Measurements from ENCODE around the gene XIRP1.

The XIRP1 gene

DNA sequence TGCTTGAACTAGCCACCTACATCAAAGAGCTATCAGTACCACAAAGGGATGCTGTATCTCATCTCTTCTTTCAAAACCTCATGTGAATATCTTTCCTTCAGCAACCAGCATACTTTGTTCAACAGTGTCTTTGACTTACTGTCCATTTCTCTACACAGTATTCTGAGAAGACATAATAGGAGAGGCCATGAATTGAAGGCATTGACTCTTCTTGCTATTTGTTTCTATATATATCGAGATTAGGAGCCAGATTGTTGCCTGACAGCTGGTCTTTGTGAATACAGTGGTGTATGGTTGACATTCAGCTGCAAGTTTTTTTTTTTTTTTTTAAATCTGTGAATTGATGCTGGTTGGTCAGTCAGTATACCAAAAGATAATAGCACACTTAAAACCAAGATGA, 26.9 kb downstream of the XIRP1 start:
- H3K9me3 ChIP-seq (ENCODE audit: control insufficient read depth in 2 of 2, low read length in 2 of 2) = peaks cover 0 to 3% of the 10 kb centered on the region in 2 donors
- no peaks in the 10 kb centered on the region for H3K4me1 ChIP-seq (ENCODE audit: control insufficient read depth, insufficient read depth, low read length)
- no peaks in the 10 kb centered on the region for H3K36me3 ChIP-seq (ENCODE audit: control insufficient read depth in 2 of 2, insufficient read depth in 2 of 2, low read length in 2 of 2)
- no peak overlapping the region for H3K27ac ChIP-seq (ENCODE audit: low read length)
- H3K9ac ChIP-seq (ENCODE audit: low read length in 2 of 2) = no peak overlapping the region
- H3K4me3 ChIP-seq (ENCODE audit: low read length in 2 of 2) = no peak overlapping the region
- H3K27me3 ChIP-seq (ENCODE audit: control insufficient read depth in 1 of 2, insufficient read depth in 2 of 2, low read length in 2 of 2) = no peaks in the 10 kb centered on the region

DNA sequence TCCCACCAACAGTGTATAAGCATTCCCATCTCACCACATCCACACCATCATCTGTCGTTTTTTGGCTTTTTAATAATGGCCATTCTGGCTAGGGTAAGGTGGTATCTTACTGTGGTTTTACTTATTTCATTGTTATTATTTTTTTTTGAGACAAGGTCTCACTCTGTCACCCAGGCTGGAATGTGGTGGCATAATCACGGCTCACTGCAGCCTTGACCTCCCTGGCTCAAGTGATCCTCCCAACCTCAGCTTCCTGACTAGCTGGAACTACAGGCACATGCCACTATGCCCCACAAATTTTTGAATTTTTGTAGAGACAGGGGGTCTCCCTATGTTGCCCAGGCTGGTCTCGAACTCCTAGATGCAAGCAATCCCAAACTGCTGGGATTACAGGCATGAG, 28.0 kb downstream of the XIRP1 start:
- Histone ChIP-seq H3K4me1 (ENCODE audit: control insufficient read depth, insufficient read depth, low read length) (no peaks in the 10 kb centered on the region), H3K36me3 (ENCODE audit: control insufficient read depth in 2 of 2, insufficient read depth in 2 of 2, low read length in 2 of 2) (no peaks in the 10 kb centered on the region), H3K27ac (ENCODE audit: low read length) (no peak overlapping the region), H3K4me3 (ENCODE audit: low read length in 2 of 2) (no peak overlapping the region), H3K9ac (ENCODE audit: low read length in 2 of 2) (no peak overlapping the region), H3K9me3 (ENCODE audit: control insufficient read depth in 2 of 2, low read length in 2 of 2) (peaks cover 0 to 3% of the 10 kb centered on the region in 2 donors), H3K27me3 (ENCODE audit: control insufficient read depth in 1 of 2, insufficient read depth in 2 of 2, low read length in 2 of 2) (no peaks in the 10 kb centered on the region)

DNA sequence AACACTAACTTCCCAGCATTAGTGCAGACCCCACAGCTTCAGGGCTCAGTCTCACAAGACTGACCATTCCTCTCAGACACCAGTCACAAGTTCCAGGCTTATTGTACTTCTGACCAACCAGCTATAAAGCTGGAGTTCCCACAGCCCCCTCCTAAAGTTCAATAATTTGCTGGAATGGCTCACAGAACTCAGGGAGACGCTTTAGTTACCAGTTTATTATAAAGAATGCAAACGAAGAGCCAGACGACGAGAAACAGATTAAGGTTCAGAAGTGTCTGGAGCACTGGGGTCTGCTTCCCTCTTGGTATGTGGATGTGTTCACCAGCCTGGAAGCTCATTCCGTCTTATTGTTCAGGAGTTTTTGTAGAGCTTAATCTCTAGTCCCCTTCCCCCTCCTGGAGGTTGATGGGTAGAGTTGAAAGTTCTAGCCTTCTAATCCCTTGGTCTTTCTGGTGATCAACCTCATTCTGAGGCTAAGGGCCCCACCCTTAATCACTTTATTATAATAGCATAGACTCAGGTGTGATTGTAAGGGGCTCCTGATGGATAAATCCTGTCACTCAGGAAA, 34.2 kb downstream of the XIRP1 start:
- H3K36me3 ChIP-seq (ENCODE audit: control insufficient read depth in 2 of 2, insufficient read depth in 2 of 2, low read length in 2 of 2) = no peaks in the 10 kb centered on the region

DNA sequence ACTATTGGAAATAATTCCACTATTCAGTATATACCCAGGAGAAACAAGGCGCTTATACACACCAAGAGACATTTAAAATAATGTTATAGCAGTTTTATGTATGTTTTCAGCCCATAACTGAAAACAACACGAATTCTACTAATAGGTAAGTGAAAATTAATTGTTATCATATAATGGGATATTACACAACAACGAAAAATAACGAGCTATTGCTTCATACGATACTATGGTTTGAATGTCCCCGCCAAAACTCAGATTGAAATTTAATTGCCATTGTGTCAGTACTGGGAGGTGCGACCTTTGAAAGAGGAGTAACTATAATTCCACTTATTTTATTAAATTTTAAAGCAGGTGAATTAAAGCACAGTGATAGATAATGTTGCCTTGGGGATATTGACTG, 35.0 kb downstream of the XIRP1 start:
- Histone ChIP-seq H3K27ac (ENCODE audit: low read length) (no peak overlapping the region), H3K9ac (ENCODE audit: low read length in 2 of 2) (no peak overlapping the region), H3K9me3 (ENCODE audit: control insufficient read depth in 2 of 2, low read length in 2 of 2) (no peaks in the 10 kb centered on the region), H3K4me3 (ENCODE audit: low read length in 2 of 2) (no peak overlapping the region), H3K27me3 (ENCODE audit: control insufficient read depth in 1 of 2, insufficient read depth in 2 of 2, low read length in 2 of 2) (no peaks in the 10 kb centered on the region), H3K36me3 (ENCODE audit: control insufficient read depth in 2 of 2, insufficient read depth in 2 of 2, low read length in 2 of 2) (no peaks in the 10 kb centered on the region), H3K4me1 (ENCODE audit: control insufficient read depth, insufficient read depth, low read length) (peaks cover 10% of the 10 kb centered on the region)

More for the DNA sequence above, 34.2 kb downstream of the XIRP1 start:
- Histone ChIP-seq H3K4me1 (ENCODE audit: control insufficient read depth, insufficient read depth, low read length) (peaks cover 6% of the 10 kb centered on the region), H3K9ac (ENCODE audit: low read length in 2 of 2) (no peak overlapping the region), H3K4me3 (ENCODE audit: low read length in 2 of 2) (no peak overlapping the region), H3K27ac (ENCODE audit: low read length) (no peak overlapping the region), H3K9me3 (ENCODE audit: control insufficient read depth in 2 of 2, low read length in 2 of 2) (peaks cover 0 to under 1% of the 10 kb centered on the region in 2 donors), H3K27me3 (ENCODE audit: control insufficient read depth in 1 of 2, insufficient read depth in 2 of 2, low read length in 2 of 2) (no peaks in the 10 kb centered on the region)

DNA sequence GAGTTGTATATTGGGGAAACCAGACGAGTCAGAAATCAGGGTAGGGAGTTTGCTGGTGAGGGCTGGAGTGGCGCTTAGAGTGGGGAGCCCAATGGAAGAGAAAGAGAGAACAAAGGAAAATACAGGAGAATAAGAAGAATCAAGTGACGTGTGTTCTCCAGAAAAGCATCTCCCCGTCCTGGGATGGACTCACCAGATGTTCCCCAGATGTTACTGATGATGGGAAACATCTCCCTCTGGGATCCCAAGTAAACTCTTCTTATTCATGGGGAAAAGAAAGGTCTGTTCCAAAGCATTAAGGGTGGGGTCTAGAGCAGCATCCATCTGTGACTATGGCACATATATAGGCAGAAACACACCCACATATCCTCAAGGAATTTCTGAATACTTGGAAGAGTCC, 36.0 kb downstream of the XIRP1 start:
- H3K27me3 ChIP-seq (ENCODE audit: control insufficient read depth in 1 of 2, insufficient read depth in 2 of 2, low read length in 2 of 2) = no peaks in the 10 kb centered on the region
- peaks cover 20% of the 10 kb centered on the region for H3K4me1 ChIP-seq (ENCODE audit: control insufficient read depth, insufficient read depth, low read length)
- H3K36me3 ChIP-seq (ENCODE audit: control insufficient read depth in 2 of 2, insufficient read depth in 2 of 2, low read length in 2 of 2) = no peaks in the 10 kb centered on the region
- H3K4me3 ChIP-seq (ENCODE audit: low read length in 2 of 2) = no peak overlapping the region
- H3K27ac ChIP-seq (ENCODE audit: low read length) = peak overlapping the region; percentile 2
- H3K9ac ChIP-seq (ENCODE audit: low read length in 2 of 2) = no peak overlapping the region
- H3K9me3 ChIP-seq (ENCODE audit: control insufficient read depth in 2 of 2, low read length in 2 of 2) = no peaks in the 10 kb centered on the region

DNA sequence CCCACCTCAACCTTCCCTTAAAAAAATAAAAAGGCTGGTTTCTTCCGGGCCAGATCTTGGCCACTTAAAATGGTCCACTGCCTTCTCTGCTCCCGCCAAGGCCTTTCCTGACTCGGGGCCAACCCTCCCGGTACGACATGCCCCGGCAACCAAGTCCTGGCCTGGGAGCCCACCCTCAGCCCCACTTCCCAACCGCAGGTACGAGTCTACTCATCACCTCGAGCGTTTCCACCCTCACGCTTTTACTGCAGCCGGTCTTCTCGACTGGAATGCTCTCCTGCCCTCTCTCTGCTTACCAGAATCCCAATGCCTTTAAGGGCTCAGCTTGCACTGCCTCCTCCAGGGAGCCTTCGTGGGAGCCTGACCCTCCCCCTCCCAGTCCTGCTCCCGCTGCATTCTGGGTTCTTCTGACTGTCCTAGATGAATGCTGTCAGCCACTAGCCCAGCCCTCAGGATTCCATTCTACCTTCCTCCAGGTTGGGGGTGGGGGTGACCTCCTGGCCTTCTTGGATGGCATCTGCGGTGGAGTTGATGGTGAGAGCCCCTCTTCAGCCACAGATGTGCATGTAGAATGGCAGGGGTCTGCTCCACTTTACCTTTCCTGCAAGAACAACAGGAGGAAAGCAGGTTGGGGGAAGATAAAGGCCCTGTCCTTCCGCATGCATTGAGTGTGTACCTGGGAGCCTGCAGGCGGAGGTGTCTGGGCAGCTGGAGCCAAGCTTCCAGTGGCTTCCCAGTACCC, 37.9 kb downstream of the XIRP1 start:
- Histone ChIP-seq H3K4me3 (ENCODE audit: low read length in 2 of 2) (no peak overlapping the region), H3K4me1 (ENCODE audit: control insufficient read depth, insufficient read depth, low read length) (peaks cover 39% of the 10 kb centered on the region), H3K27ac (ENCODE audit: low read length) (peak overlapping the region; percentile 83), H3K9me3 (ENCODE audit: control insufficient read depth in 2 of 2, low read length in 2 of 2) (no peaks in the 10 kb centered on the region), H3K27me3 (ENCODE audit: control insufficient read depth in 1 of 2, insufficient read depth in 2 of 2, low read length in 2 of 2) (no peaks in the 10 kb centered on the region), H3K36me3 (ENCODE audit: control insufficient read depth in 2 of 2, insufficient read depth in 2 of 2, low read length in 2 of 2) (no peaks in the 10 kb centered on the region), H3K9ac (ENCODE audit: low read length in 2 of 2) (peak overlapping the region in 1 of 2 donors; percentile 63)

DNA sequence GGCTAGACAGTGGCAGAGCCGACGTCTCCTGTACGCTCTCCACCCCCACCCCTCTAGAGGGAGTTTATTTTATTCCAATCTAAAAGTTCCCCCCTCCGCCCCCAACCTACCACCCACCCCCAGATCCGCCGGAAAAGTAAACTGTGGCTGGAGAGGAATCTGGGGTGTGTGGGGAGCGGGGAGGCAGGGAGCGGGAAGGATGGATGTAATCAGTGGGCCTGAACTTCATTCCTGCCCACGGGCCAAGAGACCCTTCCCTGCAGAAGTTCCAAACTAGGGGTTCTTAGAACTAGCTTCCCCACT, 38.5 kb downstream of the XIRP1 start:
- Histone ChIP-seq H3K9me3 (ENCODE audit: control insufficient read depth in 2 of 2, low read length in 2 of 2) (no peaks in the 10 kb centered on the region), H3K27me3 (ENCODE audit: control insufficient read depth in 1 of 2, insufficient read depth in 2 of 2, low read length in 2 of 2) (no peaks in the 10 kb centered on the region), H3K4me1 (ENCODE audit: control insufficient read depth, insufficient read depth, low read length) (peaks cover 44% of the 10 kb centered on the region), H3K27ac (ENCODE audit: low read length) (peak overlapping the region; percentile 83), H3K36me3 (ENCODE audit: control insufficient read depth in 2 of 2, insufficient read depth in 2 of 2, low read length in 2 of 2) (no peaks in the 10 kb centered on the region), H3K9ac (ENCODE audit: low read length in 2 of 2) (peak overlapping the region; percentile 63 to 69), H3K4me3 (ENCODE audit: low read length in 2 of 2) (peak overlapping the region in 1 of 2 donors; percentile 92)

DNA sequence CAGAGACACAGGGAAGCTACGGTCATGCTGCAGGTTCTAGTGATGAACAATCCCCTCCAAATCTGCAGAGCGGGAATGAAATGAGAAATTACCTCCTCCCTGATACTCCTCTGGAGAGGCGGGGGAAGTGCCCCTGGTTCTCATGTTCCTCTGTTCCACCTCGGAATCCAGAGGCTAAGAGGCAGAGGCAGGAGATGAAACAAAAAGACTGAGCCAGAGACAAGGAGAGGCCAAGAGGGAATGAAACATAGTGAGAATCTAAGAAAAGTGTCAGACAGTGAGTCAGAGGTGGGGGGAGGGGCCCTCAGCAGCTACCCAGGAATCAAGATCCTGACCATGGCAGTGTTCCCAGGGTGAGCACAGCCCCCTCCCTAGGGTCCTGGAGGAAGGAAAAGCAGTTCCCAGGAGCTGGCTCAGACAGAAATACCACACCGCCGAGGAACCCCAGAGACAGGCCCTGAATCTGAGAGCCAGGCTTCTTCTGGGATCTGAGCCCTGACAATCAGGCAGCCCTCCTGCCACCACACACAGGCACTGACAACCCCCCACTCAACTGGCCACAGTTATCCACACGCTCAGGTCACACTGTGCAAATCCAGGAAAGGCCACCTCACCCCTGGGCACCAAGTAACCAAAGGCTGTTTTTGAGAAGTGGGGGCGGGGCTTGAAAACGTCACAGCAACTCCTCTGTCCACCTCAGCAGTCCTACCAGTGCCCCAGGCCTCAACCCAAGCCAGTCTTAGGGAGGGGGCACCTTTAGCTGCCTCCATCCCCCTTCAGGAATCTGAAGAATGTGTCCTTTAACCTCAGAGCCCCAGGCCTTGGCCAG, 41.4 kb downstream of the XIRP1 start:
- peak overlapping the region; percentile 92 to 99 for H3K4me3 ChIP-seq (ENCODE audit: low read length in 2 of 2)
- H3K27me3 ChIP-seq (ENCODE audit: control insufficient read depth in 1 of 2, insufficient read depth in 2 of 2, low read length in 2 of 2) = no peaks in the 10 kb centered on the region
- H3K36me3 ChIP-seq (ENCODE audit: control insufficient read depth in 2 of 2, insufficient read depth in 2 of 2, low read length in 2 of 2) = peaks cover 3 to 8% of the 10 kb centered on the region in 2 donors
- no peaks in the 10 kb centered on the region for H3K9me3 ChIP-seq (ENCODE audit: control insufficient read depth in 2 of 2, low read length in 2 of 2)
- H3K9ac ChIP-seq (ENCODE audit: low read length in 2 of 2) = peak overlapping the region; percentile 95 to 98
- peak overlapping the region; percentile 96 for H3K27ac ChIP-seq (ENCODE audit: low read length)
- peaks cover 74% of the 10 kb centered on the region for H3K4me1 ChIP-seq (ENCODE audit: control insufficient read depth, insufficient read depth, low read length)

DNA sequence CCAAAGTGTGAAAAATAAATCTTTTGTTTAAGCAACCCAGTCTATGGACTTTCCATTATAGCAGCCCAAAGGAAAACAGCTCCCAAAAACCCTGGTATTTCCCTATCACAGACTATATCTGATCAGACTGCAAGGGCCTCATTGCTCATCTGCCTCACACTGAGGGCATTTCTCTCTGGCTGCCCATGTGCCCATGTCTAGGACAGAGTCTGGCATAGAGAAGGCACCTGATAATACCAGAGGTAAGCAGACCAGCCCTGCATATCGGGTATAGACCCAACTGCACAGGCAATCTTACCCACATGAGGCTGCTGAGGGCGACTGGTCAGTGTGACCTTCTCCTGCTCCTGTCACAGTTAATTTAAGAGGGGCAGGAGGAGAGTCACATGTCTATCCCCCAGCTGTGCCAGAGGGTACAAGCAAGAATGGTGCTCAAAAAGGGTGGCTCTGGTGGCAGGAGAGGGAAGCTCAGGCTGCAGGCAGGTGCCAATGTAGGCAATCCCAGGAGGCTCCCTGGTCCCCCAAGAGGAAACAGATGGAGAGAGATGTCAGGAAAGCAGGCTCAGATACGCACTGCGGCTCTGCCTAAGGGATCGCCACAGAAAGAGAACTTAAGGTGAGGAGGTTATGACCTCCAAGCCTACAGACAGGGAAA, 42.1 kb downstream of the XIRP1 start:
- Histone ChIP-seq H3K9me3 (ENCODE audit: control insufficient read depth in 2 of 2, low read length in 2 of 2) (no peaks in the 10 kb centered on the region), H3K4me1 (ENCODE audit: control insufficient read depth, insufficient read depth, low read length) (peaks cover 76% of the 10 kb centered on the region), H3K4me3 (ENCODE audit: low read length in 2 of 2) (peak overlapping the region; percentile 92 to 99), H3K27me3 (ENCODE audit: control insufficient read depth in 1 of 2, insufficient read depth in 2 of 2, low read length in 2 of 2) (no peaks in the 10 kb centered on the region), H3K9ac (ENCODE audit: low read length in 2 of 2) (peak overlapping the region; percentile 95 to 98), H3K36me3 (ENCODE audit: control insufficient read depth in 2 of 2, insufficient read depth in 2 of 2, low read length in 2 of 2) (peaks cover 7 to 15% of the 10 kb centered on the region in 2 donors), H3K27ac (ENCODE audit: low read length) (peak overlapping the region; percentile 96)

DNA sequence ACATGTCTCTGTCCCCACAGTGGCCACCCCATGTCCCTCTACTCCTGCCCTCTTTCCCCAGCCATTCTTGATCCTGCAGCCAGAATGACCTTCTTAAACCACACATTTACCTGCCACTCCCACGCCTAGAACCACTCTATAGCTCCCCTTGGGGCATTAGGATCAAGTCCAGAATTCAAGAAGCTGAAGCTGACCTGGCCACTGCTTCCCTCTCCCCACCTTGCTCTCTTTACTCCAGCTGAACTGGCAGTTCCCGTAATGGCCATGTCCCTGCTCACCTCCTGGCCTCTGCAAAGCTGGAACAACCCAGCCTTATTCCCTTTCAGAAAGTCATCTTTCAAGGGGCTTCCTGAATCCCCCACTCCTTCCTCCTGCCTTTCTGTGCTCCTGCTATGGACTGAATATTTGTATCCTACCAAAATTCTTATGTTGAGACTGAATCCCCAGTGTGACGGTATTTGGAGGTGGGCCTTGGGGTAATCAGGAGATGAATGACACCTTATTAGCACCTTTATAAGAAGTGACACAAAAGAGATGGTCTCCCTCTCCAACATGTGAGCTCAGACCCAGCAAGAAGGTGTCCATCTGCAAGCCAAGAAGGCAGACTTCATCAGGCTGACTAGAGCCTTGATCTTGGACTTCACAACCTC, 42.8 kb downstream of the XIRP1 start:
- Histone ChIP-seq H3K4me1 (ENCODE audit: control insufficient read depth, insufficient read depth, low read length) (peaks cover 76% of the 10 kb centered on the region), H3K9ac (ENCODE audit: low read length in 2 of 2) (peak overlapping the region; percentile 21 to 98)

More for the DNA sequence above, 42.8 kb downstream of the XIRP1 start:
- Histone ChIP-seq H3K36me3 (ENCODE audit: control insufficient read depth in 2 of 2, insufficient read depth in 2 of 2, low read length in 2 of 2) (peaks cover 13 to 22% of the 10 kb centered on the region in 2 donors), H3K27ac (ENCODE audit: low read length) (peak overlapping the region; percentile 96), H3K4me3 (ENCODE audit: low read length in 2 of 2) (peak overlapping the region in 1 of 2 donors; percentile 99), H3K27me3 (ENCODE audit: control insufficient read depth in 1 of 2, insufficient read depth in 2 of 2, low read length in 2 of 2) (no peaks in the 10 kb centered on the region), H3K9me3 (ENCODE audit: control insufficient read depth in 2 of 2, low read length in 2 of 2) (no peaks in the 10 kb centered on the region)

All from stomach smooth muscle (tissue), 2 donors.